ENCODE measurements around the gene MATK.

DNA sequence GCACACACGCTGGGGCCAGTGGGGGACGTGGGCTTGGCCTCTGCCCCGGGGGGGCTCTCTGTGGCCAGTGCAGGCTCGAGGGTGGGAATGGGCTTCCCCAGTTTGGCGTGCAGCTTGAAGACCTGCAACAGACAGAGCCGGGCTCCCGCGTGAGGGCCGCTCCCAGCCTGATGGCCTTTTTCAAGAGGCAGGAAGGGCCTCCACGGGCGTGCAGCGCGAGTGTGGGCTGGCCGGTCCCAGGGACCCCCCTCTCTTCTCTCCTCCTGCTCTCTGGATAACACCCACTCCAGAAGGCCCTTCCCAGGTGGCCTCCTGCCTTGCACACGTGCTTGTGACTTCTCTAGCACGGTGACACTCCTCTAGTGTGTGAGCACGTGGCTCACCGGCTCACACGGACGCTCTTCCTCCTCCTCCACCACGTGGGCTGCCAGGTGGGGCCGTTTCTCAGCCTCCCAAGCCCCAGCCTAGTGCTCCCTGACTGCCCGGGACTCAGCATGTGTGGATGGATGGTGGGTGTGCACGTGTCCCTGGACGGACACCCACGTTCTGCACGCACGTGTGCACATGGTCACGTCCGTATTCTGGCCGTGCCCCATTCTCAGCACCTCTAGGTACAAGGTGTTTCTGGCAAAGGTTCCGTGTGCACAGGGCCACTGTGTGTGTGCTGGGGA, 39.2 kb upstream of the MATK start:
- TF ChIP-seq, protein P1, sequence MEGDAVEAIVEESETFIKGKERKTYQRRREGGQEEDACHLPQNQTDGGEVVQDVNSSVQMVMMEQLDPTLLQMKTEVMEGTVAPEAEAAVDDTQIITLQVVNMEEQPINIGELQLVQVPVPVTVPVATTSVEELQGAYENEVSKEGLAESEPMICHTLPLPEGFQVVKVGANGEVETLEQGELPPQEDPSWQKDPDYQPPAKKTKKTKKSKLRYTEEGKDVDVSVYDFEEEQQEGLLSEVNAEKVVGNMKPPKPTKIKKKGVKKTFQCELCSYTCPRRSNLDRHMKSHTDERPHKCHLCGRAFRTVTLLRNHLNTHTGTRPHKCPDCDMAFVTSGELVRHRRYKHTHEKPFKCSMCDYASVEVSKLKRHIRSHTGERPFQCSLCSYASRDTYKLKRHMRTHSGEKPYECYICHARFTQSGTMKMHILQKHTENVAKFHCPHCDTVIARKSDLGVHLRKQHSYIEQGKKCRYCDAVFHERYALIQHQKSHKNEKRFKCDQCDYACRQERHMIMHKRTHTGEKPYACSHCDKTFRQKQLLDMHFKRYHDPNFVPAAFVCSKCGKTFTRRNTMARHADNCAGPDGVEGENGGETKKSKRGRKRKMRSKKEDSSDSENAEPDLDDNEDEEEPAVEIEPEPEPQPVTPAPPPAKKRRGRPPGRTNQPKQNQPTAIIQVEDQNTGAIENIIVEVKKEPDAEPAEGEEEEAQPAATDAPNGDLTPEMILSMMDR (IDR thresholded peaks at IDR 0.05): no peak
- TF ChIP-seq, protein P2, sequence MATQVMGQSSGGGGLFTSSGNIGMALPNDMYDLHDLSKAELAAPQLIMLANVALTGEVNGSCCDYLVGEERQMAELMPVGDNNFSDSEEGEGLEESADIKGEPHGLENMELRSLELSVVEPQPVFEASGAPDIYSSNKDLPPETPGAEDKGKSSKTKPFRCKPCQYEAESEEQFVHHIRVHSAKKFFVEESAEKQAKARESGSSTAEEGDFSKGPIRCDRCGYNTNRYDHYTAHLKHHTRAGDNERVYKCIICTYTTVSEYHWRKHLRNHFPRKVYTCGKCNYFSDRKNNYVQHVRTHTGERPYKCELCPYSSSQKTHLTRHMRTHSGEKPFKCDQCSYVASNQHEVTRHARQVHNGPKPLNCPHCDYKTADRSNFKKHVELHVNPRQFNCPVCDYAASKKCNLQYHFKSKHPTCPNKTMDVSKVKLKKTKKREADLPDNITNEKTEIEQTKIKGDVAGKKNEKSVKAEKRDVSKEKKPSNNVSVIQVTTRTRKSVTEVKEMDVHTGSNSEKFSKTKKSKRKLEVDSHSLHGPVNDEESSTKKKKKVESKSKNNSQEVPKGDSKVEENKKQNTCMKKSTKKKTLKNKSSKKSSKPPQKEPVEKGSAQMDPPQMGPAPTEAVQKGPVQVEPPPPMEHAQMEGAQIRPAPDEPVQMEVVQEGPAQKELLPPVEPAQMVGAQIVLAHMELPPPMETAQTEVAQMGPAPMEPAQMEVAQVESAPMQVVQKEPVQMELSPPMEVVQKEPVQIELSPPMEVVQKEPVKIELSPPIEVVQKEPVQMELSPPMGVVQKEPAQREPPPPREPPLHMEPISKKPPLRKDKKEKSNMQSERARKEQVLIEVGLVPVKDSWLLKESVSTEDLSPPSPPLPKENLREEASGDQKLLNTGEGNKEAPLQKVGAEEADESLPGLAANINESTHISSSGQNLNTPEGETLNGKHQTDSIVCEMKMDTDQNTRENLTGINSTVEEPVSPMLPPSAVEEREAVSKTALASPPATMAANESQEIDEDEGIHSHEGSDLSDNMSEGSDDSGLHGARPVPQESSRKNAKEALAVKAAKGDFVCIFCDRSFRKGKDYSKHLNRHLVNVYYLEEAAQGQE (IDR thresholded peaks at IDR 0.05; ENCODE audit: insufficient read depth in 1 of 2, low read depth in 2 of 2, low read length in 1 of 2): no peak
- TF ChIP-seq SIN3A (IDR thresholded peaks at IDR 0.05; ENCODE audit: borderline replicate concordance, insufficient read depth, low read depth, low read length): no peak
- TF ChIP-seq POLR2AphosphoS5 (IDR thresholded peaks at IDR 0.05; ENCODE audit: low read depth, low read length): no peak

Measured in Panc1 (cell line).